ENCODE data around the gene INHA.

INHA gene

GRCh38 chr2:219556413-219556812 is 15.7 kb upstream of the INHA start:
- ATAC-seq, result no peak

DNA sequence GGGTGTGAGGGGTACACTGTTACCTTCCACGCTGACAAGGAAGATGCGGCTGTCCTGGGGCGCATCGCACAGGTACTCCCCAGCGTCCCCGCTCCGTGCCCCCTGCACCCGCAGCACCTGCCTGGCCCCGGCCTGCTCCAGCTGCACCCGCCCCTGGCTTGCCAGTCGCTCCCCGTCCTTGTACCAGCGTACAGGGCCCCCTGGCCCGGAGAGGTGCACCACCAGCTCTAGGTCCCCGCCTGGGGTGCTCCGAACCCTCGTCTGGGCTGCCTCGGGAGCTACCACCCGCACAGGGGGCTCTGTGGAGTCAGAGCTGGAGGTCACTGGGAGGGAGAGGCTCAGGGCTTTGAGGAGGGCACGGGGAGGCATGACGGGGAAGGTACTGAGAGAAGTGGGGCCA is 14.8 kb upstream of the INHA start:
- no peak for ATAC-seq
- TF ChIP-seq ZFP30 (CRISPR knock-in tag; IDR thresholded peaks at IDR 0.05) (no peak), PPARA (CRISPR knock-in tag; IDR thresholded peaks at IDR 0.05; ENCODE audit: borderline replicate concordance) (no peak), ZNF565 (CRISPR knock-in tag; conservative IDR thresholded peaks at IDR 0.05; ENCODE audit: low read depth) (no peak), ZNF70 (CRISPR knock-in tag; IDR thresholded peaks at IDR 0.05) (no peak), ARNTL (CRISPR knock-in tag; IDR thresholded peaks at IDR 0.05; ENCODE audit: borderline replicate concordance, low read depth) (no peak), POU6F1 (CRISPR knock-in tag; IDR thresholded peaks at IDR 0.05; ENCODE audit: borderline replicate concordance, low read depth) (no peak)
- TF ChIP-seq, protein P1, sequence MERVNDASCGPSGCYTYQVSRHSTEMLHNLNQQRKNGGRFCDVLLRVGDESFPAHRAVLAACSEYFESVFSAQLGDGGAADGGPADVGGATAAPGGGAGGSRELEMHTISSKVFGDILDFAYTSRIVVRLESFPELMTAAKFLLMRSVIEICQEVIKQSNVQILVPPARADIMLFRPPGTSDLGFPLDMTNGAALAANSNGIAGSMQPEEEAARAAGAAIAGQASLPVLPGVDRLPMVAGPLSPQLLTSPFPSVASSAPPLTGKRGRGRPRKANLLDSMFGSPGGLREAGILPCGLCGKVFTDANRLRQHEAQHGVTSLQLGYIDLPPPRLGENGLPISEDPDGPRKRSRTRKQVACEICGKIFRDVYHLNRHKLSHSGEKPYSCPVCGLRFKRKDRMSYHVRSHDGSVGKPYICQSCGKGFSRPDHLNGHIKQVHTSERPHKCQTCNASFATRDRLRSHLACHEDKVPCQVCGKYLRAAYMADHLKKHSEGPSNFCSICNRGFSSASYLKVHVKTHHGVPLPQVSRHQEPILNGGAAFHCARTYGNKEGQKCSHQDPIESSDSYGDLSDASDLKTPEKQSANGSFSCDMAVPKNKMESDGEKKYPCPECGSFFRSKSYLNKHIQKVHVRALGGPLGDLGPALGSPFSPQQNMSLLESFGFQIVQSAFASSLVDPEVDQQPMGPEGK (CRISPR knock-in tag; IDR thresholded peaks at IDR 0.05; ENCODE audit: borderline replicate concordance), result no peak

More at GRCh38 chr2:219556413-219556812, 15.7 kb upstream of the INHA start:
- no peak for TF ChIP-seq TOX (CRISPR knock-in tag; IDR thresholded peaks at IDR 0.05; ENCODE audit: borderline replicate concordance)
- TF ChIP-seq SNAI2 (CRISPR knock-in tag; IDR thresholded peaks at IDR 0.05), result no peak
- TF ChIP-seq BACH2 (CRISPR knock-in tag; IDR thresholded peaks at IDR 0.05; ENCODE audit: borderline replicate concordance), result no peak
- no peak for TF ChIP-seq CREB5 (CRISPR knock-in tag; IDR thresholded peaks at IDR 0.05; ENCODE audit: low read depth)
- TF ChIP-seq GLIS3 (CRISPR knock-in tag; IDR thresholded peaks at IDR 0.05), result no peak
- TF ChIP-seq, protein P2, sequence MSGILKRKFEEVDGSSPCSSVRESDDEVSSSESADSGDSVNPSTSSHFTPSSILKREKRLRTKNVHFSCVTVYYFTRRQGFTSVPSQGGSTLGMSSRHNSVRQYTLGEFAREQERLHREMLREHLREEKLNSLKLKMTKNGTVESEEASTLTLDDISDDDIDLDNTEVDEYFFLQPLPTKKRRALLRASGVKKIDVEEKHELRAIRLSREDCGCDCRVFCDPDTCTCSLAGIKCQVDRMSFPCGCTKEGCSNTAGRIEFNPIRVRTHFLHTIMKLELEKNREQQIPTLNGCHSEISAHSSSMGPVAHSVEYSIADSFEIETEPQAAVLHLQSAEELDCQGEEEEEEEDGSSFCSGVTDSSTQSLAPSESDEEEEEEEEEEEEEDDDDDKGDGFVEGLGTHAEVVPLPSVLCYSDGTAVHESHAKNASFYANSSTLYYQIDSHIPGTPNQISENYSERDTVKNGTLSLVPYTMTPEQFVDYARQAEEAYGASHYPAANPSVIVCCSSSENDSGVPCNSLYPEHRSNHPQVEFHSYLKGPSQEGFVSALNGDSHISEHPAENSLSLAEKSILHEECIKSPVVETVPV (CRISPR knock-in tag; IDR thresholded peaks at IDR 0.05), result no peak
- TF ChIP-seq ZNF70 (CRISPR knock-in tag; IDR thresholded peaks at IDR 0.05), result no peak
- no peak for TF ChIP-seq ARNTL (CRISPR knock-in tag; IDR thresholded peaks at IDR 0.05; ENCODE audit: borderline replicate concordance, low read depth)

DNA sequence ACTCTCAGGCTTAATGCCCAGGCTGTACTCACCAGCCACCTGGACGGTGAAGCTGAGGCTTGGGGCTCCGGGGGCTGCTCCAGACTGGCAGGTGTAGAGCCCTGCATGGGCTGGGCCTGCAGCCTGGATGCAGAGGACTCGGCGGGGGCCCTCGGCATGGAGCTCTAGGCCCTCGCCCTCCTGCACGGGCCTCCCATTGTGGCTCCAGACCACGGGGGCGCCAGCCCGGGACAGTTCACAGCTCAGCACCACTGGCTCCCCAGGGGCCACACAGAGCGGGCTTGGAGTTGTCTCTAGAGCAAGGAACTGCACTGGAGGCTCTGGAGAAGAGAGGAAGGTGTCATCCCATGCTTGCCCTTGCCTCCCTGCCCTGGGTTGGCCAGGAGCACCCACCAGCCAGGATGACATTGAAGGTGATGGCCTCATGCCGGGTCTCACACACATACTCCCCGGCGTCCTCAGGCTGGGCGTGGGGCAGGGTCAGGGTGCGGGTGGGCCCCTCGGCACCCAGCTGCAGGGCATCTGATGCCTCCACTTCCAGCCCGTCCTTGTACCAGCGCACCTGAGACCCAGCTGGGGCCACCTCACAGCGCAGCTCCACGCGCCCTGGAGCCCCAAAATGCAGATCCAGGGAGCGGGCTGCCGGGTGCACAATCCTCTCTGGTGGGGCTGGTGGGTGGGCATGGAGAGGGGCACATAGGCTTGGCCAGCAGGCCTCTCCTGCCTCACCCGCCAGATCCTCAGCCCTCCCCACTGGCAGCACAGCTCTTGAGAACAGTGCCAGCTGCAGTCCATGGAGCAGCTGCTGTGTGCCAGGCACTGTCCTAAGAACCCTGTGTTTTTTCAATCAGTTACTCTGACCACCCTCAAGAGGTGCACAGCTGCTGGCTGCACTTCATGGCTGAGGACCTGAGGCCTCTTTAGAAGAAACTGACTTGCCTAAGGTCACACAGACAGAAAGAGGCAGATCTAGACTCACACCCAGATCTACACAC is 14.0 kb upstream of the INHA start:
- no peak for ATAC-seq
- no peak for TF ChIP-seq ISL1 (CRISPR knock-in tag; IDR thresholded peaks at IDR 0.05)
- TF ChIP-seq, protein P2 (CRISPR knock-in tag; IDR thresholded peaks at IDR 0.05), result no peak
- TF ChIP-seq PPARA (CRISPR knock-in tag; IDR thresholded peaks at IDR 0.05; ENCODE audit: borderline replicate concordance), result no peak
- no peak for TF ChIP-seq CREB5 (CRISPR knock-in tag; IDR thresholded peaks at IDR 0.05; ENCODE audit: low read depth)
- TF ChIP-seq POU6F1 (CRISPR knock-in tag; IDR thresholded peaks at IDR 0.05; ENCODE audit: borderline replicate concordance, low read depth), result no peak
- TF ChIP-seq, protein P1 (CRISPR knock-in tag; IDR thresholded peaks at IDR 0.05; ENCODE audit: borderline replicate concordance), result no peak
- TF ChIP-seq CSDC2 (CRISPR knock-in tag; IDR thresholded peaks at IDR 0.05), result no peak
- no peak for TF ChIP-seq GLIS3 (CRISPR knock-in tag; IDR thresholded peaks at IDR 0.05)
